Lung (tissue), 12 donors: ENCODE data around the gene CWC27. TPM values are rescaled to one million over a fixed set of nuclear protein-coding genes. Genes with fewer than 3 reads are reported as not detected.
"Not testable (repeated sequence)": the region's sequence is repeated elsewhere in the genome, so short reads cannot be mapped to it uniquely, and the experiment has no call there.

ENCODE experiments used
- ATAC-seq: fragments of 200-7000 bp; cut with Tn5 transposase; one replicate; pipeline ENCODE4 v1.9.1; 2020; ENCODE audit warnings: moderate number of reproducible peaks; ENCODE audit not compliant: insufficient read depth, low FRiP score
- DNase-seq, 3 donors: peaks; one replicate each; pipeline ENCODE4 v3.0.0-alpha.2; 2013 to 2017
- H3K27ac ChIP-seq, 2 donors: one replicate each; pipeline ENCODE4 v1.5.1; 2013; ENCODE audit warnings: mild to moderate bottlenecking in 2 of 2, moderate library complexity in 2 of 2, control low read depth in 1 of 2, inconsistent platforms in 1 of 2, low read depth in 1 of 2, low read length in 1 of 2
- H3K27me3 ChIP-seq, 3 donors: one replicate each; pipeline ENCODE4 v1.5.1; 2013; ENCODE audit warnings: low read length in 2 of 3; ENCODE audit not compliant: control insufficient read depth in 3 of 3, insufficient read depth in 3 of 3
- H3K36me3 ChIP-seq, 4 donors: one replicate each; pipeline ENCODE4 v1.5.1; 2013; ENCODE audit warnings: low read length in 4 of 4, mild to moderate bottlenecking in 1 of 4, moderate library complexity in 1 of 4; ENCODE audit not compliant: control insufficient read depth in 4 of 4, insufficient read depth in 4 of 4
- H3K4me1 ChIP-seq, 5 donors: one replicate each; pipeline ENCODE4 v1.5.1; 2013; ENCODE audit warnings: low read length in 5 of 5, mild to moderate bottlenecking in 2 of 5, moderate library complexity in 1 of 5; ENCODE audit not compliant: control insufficient read depth in 5 of 5, insufficient read depth in 5 of 5
- H3K4me3 ChIP-seq: one replicate; pipeline ENCODE4 v1.5.1; 2013; ENCODE audit warnings: mild to moderate bottlenecking, control low read depth, moderate library complexity
- H3K9ac ChIP-seq, 2 donors: one replicate each; pipeline ENCODE4 v1.5.1; 2013; ENCODE audit warnings: low read length in 2 of 2, control low read depth in 1 of 2; ENCODE audit not compliant: insufficient read depth in 1 of 2
- H3K9me3 ChIP-seq, 4 donors: one replicate each; pipeline ENCODE4 v1.5.1; 2013; ENCODE audit warnings: low read length in 3 of 4, mild to moderate bottlenecking in 1 of 4, moderate library complexity in 1 of 4; ENCODE audit not compliant: control insufficient read depth in 4 of 4, insufficient read depth in 3 of 4
- WGBS, 2 donors: extraction: QIAGEN DNeasy Blood & Tissue Kit; methylation state at CpG; one replicate each; pipeline ENCODE4 v1.1.7; 2013; 5-methylcytosine and 5-hydroxymethylcytosine counted together
- polyA plus RNA-seq, 2 donors: library from polyadenylated mRNA; stranded (reverse); fragments of 200-250 nt; gene quantifications; one replicate each; pipeline ENCODE4 v1.2.1, GENCODE V29; 2013
- total RNA-seq, 2 donors: library from RNA; depleted of rRNA in 1 of 2; stranded (reverse); fragments of >200 nt in 1 of 2; gene quantifications; one replicate each; pipeline ENCODE4 v1.2.1, GENCODE V29; 2014 to 2021
- TF ChIP-seq, protein P1 (sequence below): IDR thresholded peaks from 2 replicates; pipeline ENCODE4 v1.5.1; 2012; ENCODE audit warnings: mild to moderate bottlenecking; ENCODE audit errors: control extremely low read depth, extremely low read depth
- donor health status: control.
- donor health status: control.
- donor health status: Bipolar disorder and iron deficiency.
- donor health status: healthy.
- donor health status: DM: yes; HTN: yes; CAD: no.

CWC27 gene
- total and polyA plus RNA-seq, 4 donors: 12.0 to 21.2 (median 16.7) TPM

DNA sequence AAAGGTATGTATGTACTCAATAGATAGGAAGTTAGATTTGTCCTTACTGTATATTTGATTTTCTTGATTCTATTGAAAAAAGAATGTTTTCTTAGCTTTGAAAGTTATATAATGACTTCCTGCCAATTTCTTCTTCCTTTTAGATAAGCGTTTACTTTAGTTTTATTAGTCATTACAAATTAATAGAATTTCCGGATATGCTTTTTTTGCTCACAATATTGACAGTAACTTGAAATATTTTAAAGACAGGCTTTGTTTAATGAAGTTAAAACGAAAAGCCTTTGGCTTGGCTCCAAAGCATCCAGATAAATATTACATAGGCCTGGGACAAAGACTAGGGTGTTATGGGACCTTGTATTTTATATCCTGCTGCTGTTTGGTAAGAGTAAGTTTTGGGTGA lies 49.5 kb downstream of the CWC27 start:
- Histone ChIP-seq H3K36me3 (peaks cover 0 to 6% (median 4%) of the 10 kb centered on the region in 4 donors), H3K9ac (no peak overlapping the region), H3K4me3 (no peak overlapping the region), H3K27ac (no peak overlapping the region), H3K9me3 (no peaks in the 10 kb centered on the region), H3K27me3 (no peaks in the 10 kb centered on the region), H3K4me1 (peaks cover 0 to 11% (median 5%) of the 10 kb centered on the region in 5 donors)
- ATAC-seq (no peak), DNase-seq (peak in 1 of 3 donors; percentile 41)
- WGBS, 2 donors: 44 to 72% methylated on average over 3 of the region's 3 CpGs
- TF ChIP-seq, protein P1, sequence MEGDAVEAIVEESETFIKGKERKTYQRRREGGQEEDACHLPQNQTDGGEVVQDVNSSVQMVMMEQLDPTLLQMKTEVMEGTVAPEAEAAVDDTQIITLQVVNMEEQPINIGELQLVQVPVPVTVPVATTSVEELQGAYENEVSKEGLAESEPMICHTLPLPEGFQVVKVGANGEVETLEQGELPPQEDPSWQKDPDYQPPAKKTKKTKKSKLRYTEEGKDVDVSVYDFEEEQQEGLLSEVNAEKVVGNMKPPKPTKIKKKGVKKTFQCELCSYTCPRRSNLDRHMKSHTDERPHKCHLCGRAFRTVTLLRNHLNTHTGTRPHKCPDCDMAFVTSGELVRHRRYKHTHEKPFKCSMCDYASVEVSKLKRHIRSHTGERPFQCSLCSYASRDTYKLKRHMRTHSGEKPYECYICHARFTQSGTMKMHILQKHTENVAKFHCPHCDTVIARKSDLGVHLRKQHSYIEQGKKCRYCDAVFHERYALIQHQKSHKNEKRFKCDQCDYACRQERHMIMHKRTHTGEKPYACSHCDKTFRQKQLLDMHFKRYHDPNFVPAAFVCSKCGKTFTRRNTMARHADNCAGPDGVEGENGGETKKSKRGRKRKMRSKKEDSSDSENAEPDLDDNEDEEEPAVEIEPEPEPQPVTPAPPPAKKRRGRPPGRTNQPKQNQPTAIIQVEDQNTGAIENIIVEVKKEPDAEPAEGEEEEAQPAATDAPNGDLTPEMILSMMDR: no peak

DNA sequence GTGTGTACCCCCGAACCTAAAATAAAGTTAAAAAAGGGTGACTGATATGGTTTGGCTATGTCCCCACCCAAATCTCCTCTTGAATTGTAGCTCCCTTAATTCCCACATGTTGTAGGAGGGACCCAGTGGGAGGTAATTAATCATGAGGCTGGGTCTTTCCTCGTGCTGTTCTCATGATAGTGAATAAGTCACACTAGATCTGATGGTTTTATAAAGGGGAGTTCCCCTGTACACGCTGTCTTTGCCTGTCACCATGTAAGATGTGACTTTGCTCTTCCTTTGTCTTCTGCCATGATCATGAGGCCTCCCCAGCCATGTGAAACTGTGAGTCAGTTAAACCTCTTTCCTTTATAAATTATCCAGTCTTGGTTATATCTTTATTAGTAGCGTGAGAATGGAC lies 50.6 kb downstream of the CWC27 start:
- H3K9me3 ChIP-seq, H3K9ac ChIP-seq, ATAC-seq, DNase-seq, H3K36me3 ChIP-seq, H3K4me3 ChIP-seq, H3K27ac ChIP-seq, H3K27me3 ChIP-seq: not testable (repeated sequence)
- WGBS, 2 donors: 89% methylated on average over 4 of the region's 4 CpGs
- peaks cover 0 to 11% (median 5%) of the 10 kb centered on the region in 5 donors for H3K4me1 ChIP-seq

DNA sequence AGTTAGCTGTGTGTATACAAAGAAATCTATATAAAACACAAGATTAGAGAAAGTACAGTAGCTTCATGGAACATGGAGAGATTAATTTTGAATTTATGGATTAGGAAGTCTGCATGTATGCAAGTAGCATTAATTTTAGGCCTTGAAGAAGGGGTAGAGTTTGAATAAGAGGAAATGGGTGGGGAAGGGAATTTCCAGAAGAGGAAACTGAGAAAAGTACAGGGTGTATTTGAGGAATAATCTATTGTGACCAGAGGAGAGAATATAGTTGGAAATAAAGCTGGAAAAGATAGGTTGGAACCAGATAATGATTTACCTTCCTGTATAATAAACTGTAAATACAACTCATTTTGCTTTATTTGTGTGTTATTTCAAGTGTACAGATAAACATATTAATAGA lies 53.6 kb downstream of the CWC27 start:
- TF ChIP-seq, protein P1: no peak
- H3K27ac ChIP-seq: no peak overlapping the region
- ATAC-seq: no peak

DNA sequence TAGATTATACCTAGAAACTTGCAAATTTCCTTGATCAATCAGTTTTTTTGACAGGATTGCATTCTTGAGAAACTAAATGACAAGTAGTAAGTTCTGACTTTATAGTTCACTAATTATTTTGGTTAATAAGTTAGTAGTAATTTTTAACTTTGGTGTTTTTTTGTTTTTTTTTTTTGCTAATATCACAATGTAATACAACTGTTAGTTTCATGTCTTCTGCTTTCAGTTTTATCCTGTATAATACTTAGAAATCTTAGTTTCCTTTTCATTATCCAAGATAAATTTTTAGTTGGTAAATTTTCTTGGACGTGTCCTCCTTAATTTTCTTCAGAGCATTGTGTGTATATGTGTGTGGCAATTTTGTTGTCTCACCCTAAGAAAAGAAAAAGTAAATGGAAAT lies 57.8 kb downstream of the CWC27 start:
- no peaks in the 10 kb centered on the region for H3K27me3 ChIP-seq
- no peak overlapping the region for H3K4me3 ChIP-seq
- H3K9me3 ChIP-seq: no peaks in the 10 kb centered on the region
- peaks cover 0 to 9% (median 0%) of the 10 kb centered on the region in 5 donors for H3K4me1 ChIP-seq
- WGBS, 2 donors: 81 to 98% methylated on average over 1 of the region's 1 CpG
- H3K9ac ChIP-seq: no peak overlapping the region
- ATAC-seq: no peak
- no peak for DNase-seq
- TF ChIP-seq, protein P1: no peak
- H3K36me3 ChIP-seq: peaks cover 0 to 2% (median 0%) of the 10 kb centered on the region in 4 donors
- H3K27ac ChIP-seq: no peak overlapping the region

More for the DNA sequence above, 53.6 kb downstream of the CWC27 start:
- Histone ChIP-seq H3K36me3 (no peaks in the 10 kb centered on the region), H3K27me3 (no peaks in the 10 kb centered on the region), H3K9me3 (no peaks in the 10 kb centered on the region), H3K9ac (no peak overlapping the region), H3K4me1 (peaks cover 0 to 12% (median 0%) of the 10 kb centered on the region in 5 donors), H3K4me3 (no peak overlapping the region)
- no peak for DNase-seq
